ENCODE measurements around the gene GAN. TPM values are rescaled to one million over a fixed set of nuclear protein-coding genes. Genes with fewer than 3 reads are reported as not detected.

The GAN gene
- total and polyA plus RNA-seq, 2 donors (not counting 1 experiment from before 2014, with no cell fraction given) = 0.79 to 6.9 TPM

DNA sequence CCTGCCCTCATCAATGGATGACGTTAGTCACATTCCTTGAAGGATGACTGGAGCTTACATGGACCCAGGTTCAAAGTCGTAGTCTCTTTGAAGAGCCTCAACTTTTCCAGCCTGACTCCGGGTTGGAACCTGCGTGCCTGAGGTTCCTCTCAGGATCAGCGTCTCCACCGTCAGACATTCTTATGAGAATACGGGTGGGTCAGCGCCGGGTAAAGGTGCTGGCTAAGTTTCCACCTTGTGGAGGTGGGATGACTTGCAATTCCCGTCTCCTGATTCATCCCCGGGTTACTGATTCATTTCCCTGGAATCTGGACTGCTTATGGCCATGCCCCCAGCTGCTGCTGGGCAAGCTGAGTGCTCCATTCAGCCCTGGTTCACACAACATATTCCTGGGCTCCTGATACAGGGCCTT is 90.9 kb downstream of the GAN start:
- Histone ChIP-seq H3K9me3 (ENCODE audit: control extremely low read depth in 1 of 3, control insufficient read depth in 2 of 3, insufficient read depth in 1 of 3, low read length in 2 of 3) (no peaks in the 10 kb centered on the region), H3K9ac (ENCODE audit: low read length) (no peak overlapping the region), H4K20me1 (ENCODE audit: control insufficient read depth, insufficient read depth, low read length, poor library complexity, severe bottlenecking) (no peaks in the 10 kb centered on the region), H3K27ac (ENCODE audit: low read length in 2 of 2) (no peak overlapping the region), H2AFZ (ENCODE audit: insufficient read depth, low read depth, low read length, poor library complexity, severe bottlenecking) (no peak overlapping the region), H3K27me3 (replicated peaks in 1 of 4; ENCODE audit: control extremely low read depth in 1 of 4, control insufficient read depth in 3 of 4, insufficient read depth in 4 of 4, low read length in 3 of 4) (peaks cover 0 to 7% (median 0%) of the 10 kb centered on the region in 4 experiments), H3K4me1 (ENCODE audit: control insufficient read depth in 2 of 2, insufficient read depth in 2 of 2, low read length in 2 of 2) (peaks cover 0 to 9% of the 10 kb centered on the region in 2 donors), H3K36me3 (replicated peaks in 1 of 2; ENCODE audit: control extremely low read depth in 1 of 2, control insufficient read depth in 1 of 2, extremely low read depth in 1 of 2, insufficient read depth in 2 of 2, low read length in 1 of 2) (no peaks in the 10 kb centered on the region), H3K79me2 (ENCODE audit: control insufficient read depth, insufficient read depth, low read length) (peaks cover 8% of the 10 kb centered on the region), H3K4me3 (ENCODE audit: control extremely low read depth in 1 of 5, extremely low read depth in 1 of 5, insufficient read depth in 1 of 5, low read depth in 2 of 5, low read length in 4 of 5) (no peak overlapping the region), H3K4me2 (replicated peaks; ENCODE audit: low read depth, low read length, poor library complexity, severe bottlenecking) (no peak overlapping the region)
- peaks cover 4% of the 10 kb centered on the region for H3K4me1 Mint-ChIP-seq
- POLR2A ChIA-PET = no interaction called here
- TF ChIP-seq EZH2 (IDR thresholded peaks at IDR 0.05; ENCODE audit: borderline replicate concordance, insufficient read depth, low read depth, low read length, poor library complexity, severe bottlenecking) = no peak
- TF ChIP-seq, protein P1, sequence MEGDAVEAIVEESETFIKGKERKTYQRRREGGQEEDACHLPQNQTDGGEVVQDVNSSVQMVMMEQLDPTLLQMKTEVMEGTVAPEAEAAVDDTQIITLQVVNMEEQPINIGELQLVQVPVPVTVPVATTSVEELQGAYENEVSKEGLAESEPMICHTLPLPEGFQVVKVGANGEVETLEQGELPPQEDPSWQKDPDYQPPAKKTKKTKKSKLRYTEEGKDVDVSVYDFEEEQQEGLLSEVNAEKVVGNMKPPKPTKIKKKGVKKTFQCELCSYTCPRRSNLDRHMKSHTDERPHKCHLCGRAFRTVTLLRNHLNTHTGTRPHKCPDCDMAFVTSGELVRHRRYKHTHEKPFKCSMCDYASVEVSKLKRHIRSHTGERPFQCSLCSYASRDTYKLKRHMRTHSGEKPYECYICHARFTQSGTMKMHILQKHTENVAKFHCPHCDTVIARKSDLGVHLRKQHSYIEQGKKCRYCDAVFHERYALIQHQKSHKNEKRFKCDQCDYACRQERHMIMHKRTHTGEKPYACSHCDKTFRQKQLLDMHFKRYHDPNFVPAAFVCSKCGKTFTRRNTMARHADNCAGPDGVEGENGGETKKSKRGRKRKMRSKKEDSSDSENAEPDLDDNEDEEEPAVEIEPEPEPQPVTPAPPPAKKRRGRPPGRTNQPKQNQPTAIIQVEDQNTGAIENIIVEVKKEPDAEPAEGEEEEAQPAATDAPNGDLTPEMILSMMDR (IDR thresholded peaks at IDR 0.05) = no peak
- intact Hi-C loops (cut with micrococcal nuclease) = no loop called here
- H3K27ac Mint-ChIP-seq = peak overlapping the region; percentile 15
- no peak overlapping the region for H3K4me3 Mint-ChIP-seq
- ATAC-seq (ENCODE audit: low read depth) (no peak), DNase-seq (no peak)
- H3K27me3 Mint-ChIP-seq = peaks cover 8% of the 10 kb centered on the region
- CTCF ChIA-PET = interaction anchor here (1.4 to 4.0 kb wide), 4 partner anchors 34 to 318 kb away, joined by 4 to 54 read pairs (median 30); no protein-coding TSS in a partner anchor
- no peaks in the 10 kb centered on the region for H3K9me3 Mint-ChIP-seq (ENCODE audit: insufficient read depth)
- WGBS (ENCODE audit: insufficient coverage) = 95% methylated on average over 10 of the region's 11 CpGs

DNA sequence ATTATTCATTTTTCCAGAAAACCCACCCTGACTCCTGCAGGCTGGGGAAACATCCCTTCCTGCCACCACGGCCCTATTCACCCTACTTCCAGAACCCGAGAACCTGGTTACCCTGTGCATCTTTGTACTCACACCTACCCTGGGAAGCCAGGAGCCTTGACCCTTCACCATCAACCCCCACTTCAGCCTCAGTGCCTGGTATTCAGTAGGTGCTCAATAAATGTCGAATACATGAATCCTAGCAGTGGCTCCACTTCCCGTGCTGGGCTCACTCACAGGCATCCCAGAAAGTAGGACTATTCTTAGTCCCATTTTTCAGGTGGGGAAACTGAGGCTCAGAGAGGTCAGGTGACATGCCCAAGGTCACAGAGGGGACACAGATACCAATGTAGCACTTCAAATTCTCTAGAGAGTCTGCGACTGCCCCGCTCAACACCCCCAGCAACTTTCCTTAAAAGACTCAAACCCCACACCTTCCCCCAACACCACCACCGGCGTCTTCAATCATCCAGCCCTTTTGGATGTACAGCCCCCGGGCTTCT is 93.7 kb downstream of the GAN start:
- Histone ChIP-seq H3K79me2 (ENCODE audit: control insufficient read depth, insufficient read depth, low read length) (peaks cover 5% of the 10 kb centered on the region), H3K4me1 (ENCODE audit: control insufficient read depth in 2 of 2, insufficient read depth in 2 of 2, low read length in 2 of 2) (peaks cover 0 to 5% of the 10 kb centered on the region in 2 donors), H3K36me3 (replicated peaks in 1 of 2; ENCODE audit: control extremely low read depth in 1 of 2, control insufficient read depth in 1 of 2, extremely low read depth in 1 of 2, insufficient read depth in 2 of 2, low read length in 1 of 2) (no peaks in the 10 kb centered on the region), H4K20me1 (ENCODE audit: control insufficient read depth, insufficient read depth, low read length, poor library complexity, severe bottlenecking) (no peaks in the 10 kb centered on the region), H3K27ac (ENCODE audit: low read length in 2 of 2) (no peak overlapping the region), H3K9me3 (ENCODE audit: control extremely low read depth in 1 of 3, control insufficient read depth in 2 of 3, insufficient read depth in 1 of 3, low read length in 2 of 3) (no peaks in the 10 kb centered on the region), H3K4me3 (ENCODE audit: control extremely low read depth in 1 of 5, extremely low read depth in 1 of 5, insufficient read depth in 1 of 5, low read depth in 2 of 5, low read length in 4 of 5) (no peak overlapping the region), H2AFZ (ENCODE audit: insufficient read depth, low read depth, low read length, poor library complexity, severe bottlenecking) (no peak overlapping the region), H3K27me3 (replicated peaks in 1 of 4; ENCODE audit: control extremely low read depth in 1 of 4, control insufficient read depth in 3 of 4, insufficient read depth in 4 of 4, low read length in 3 of 4) (no peaks in the 10 kb centered on the region), H3K9ac (ENCODE audit: low read length) (no peak overlapping the region), H3K4me2 (replicated peaks; ENCODE audit: low read depth, low read length, poor library complexity, severe bottlenecking) (no peak overlapping the region)
- ATAC-seq (ENCODE audit: low read depth) (no peak), DNase-seq (no peak)
- Mint-ChIP-seq H3K27ac (no peak overlapping the region), H3K9me3 (ENCODE audit: insufficient read depth) (no peaks in the 10 kb centered on the region), H3K4me3 (no peak overlapping the region), H3K27me3 (peaks cover 8% of the 10 kb centered on the region), H3K4me1 (peaks cover 1% of the 10 kb centered on the region)
- TF ChIP-seq, protein P1 (IDR thresholded peaks at IDR 0.05) = no peak
- TF ChIP-seq EZH2 (IDR thresholded peaks at IDR 0.05; ENCODE audit: borderline replicate concordance, insufficient read depth, low read depth, low read length, poor library complexity, severe bottlenecking) = no peak
- POLR2A ChIA-PET = no interaction called here
- intact Hi-C loops (cut with micrococcal nuclease) = no loop called here
- 90% methylated on average over 8 of the region's 9 CpGs for WGBS (ENCODE audit: insufficient coverage)
- CTCF ChIA-PET = interaction anchor here (1.2 to 1.6 kb wide), 2 partner anchors 11 to 215 kb away, joined by 3 to 5 read pairs; no protein-coding TSS in a partner anchor
